NCI-H1694 treated with DMSO at 0.1 percent for 48 hours (cell line): Measurements from ENCODE around the gene CCDC54.
"Not testable (repeated sequence)": the region's sequence is repeated elsewhere in the genome, so short reads cannot be mapped to it uniquely, and the experiment has no call there.

ENCODE experiments used
- DNase-seq: peaks from one replicate; lab custom pipeline; 2025; lab: John Stamatoyannopoulos, UW

The CCDC54 gene

DNA sequence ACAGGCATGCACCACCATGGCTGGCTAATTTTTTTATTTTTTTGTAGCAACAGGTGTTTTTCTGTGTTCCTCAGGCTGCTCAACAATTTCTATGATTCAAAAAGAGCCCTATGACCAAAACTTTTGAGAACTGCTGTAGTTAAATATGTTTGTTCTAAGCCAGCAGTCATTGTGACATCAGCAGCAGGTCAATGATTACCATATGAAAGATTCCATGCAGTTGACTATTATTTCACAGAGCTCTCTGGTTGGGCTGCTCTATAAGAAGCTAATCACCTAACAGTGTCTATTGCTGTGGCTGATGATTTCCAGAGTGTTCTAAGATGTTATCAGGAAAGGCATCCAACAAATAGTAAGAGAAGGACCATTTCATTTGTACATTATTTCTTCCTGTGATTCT is at the start of gene CCDC54:
Gene CCDC54 (plus strand): TSS at position 289 of the 400 bp plus-strand sequence. CDS start 149 bp downstream, outside the sequence.
- DNase-seq: no peak

DNA sequence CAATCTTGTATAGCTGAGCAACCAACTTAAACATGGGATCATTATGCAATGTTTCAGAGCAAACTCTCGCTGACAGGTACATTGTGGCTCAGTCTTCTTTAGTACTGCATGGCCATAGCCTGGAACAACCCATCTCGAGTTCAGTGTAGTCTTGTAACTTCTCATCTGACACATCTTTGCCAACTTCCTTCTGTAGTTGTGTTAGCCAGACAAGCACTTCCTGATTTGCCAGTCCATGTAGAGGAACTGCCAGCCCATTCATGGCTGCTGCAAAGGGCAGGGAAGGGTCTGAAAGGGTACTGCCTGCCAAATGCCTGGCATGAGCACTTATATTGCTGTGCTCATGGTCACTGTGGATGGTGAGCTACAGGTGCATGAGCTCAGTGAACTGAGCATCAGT is 49.2 kb upstream of the CCDC54 start:
- DNase-seq: no peak

DNA sequence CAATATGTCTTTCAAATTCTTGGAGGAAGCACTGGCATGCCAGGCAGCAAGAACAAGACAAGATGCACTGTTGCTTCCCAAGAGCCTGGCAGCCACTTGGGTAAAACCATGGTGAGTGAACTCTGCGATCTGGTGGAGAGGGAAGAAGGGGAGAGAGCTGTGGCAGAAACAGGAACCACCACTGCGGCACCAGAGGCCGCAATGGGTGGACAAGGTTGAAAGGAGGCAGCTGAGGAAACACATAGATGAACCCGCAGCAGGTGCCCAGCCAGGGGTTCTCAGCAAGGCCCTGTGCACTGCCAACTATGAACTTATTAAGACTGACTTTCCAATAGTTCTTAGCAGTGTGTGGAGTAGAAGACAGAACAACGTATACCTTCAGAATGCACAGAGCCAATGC is 48.2 kb upstream of the CCDC54 start:
- DNase-seq: no peak

DNA sequence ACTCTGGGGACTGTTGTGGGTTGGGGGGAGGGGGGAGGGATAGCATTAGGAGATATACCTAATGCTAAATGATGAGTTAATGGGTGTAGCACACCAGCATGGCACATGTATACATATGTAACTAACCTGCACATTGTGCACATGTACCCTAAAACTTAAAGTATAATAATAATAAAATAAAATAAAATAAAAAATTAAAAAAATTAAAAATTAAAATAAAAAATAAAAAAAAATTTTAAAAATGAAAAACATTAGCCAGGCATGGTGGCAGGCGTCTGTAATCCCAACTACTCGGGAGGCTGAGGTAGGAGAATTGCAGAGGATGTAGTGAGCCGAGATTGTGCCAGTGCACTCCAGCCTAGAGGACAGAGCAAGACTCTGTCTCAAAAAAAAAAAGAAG is 37.5 kb upstream of the CCDC54 start:
- not testable (repeated sequence) for DNase-seq

DNA sequence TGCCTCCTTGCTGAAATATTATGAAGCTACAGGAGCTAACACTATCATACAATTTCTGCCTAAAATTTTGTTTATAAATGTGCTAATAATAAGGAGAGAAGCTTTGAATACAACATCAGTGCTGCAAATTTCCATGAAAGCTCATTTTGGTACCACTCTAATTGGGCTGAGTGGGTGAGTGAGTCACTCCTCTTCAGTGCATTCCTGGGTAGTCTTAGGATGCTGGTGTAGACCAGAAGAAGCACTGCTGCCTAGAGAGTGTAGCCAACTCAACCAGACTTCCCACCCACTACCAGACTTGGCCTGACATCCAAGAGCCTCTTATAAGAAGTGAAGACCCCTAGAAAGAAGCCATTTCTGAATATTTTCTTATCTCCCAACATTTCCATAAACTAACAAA is 32.5 kb upstream of the CCDC54 start:
- no peak for DNase-seq

DNA sequence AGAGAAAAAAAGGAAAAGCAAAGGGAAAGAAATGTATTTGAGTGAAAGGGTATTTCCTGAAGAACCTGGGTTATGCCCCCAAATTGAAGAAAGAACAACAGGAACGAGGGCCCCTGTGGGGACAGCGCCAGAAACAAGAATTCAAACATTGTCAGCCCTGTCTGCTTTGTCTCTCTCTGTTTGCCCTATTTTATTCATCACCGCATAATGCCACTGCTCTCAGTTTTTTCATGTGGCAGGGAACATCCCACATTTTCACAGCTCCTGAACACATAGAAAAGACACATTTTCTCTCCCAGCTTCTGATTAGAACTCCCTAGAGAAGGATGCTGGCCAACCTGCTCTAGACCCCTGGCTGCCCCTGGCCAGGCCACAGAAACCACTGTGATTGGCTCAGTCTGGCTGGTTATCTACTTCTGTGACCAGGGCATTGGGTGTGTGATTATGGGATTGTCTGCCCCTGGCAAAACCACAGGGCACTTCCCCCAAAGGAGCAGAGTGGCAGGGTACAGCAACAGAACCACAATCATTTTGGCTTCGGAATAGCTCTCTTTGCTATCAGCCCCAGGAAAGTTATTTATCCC is 31.3 kb upstream of the CCDC54 start:
- no peak for DNase-seq

DNA sequence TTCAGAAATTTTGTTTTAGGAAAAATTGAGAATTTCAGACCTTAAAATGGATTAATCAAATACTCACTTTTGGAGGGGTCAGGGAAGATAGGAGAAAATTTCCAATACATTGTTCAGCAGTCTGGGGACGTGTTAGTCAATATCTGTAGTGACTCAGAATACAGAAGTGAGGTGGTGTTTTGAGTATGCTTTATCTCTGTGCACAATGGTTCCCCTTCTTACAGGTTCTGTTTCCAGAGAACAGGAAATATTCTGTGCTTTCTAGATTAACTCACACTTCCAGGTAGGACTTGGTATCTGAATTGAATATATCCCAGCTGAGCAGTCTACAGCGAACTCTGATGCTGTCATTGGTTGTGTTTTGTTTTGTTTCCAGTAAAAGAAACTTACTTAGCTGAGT is 30.7 kb upstream of the CCDC54 start:
- DNase-seq: no peak

DNA sequence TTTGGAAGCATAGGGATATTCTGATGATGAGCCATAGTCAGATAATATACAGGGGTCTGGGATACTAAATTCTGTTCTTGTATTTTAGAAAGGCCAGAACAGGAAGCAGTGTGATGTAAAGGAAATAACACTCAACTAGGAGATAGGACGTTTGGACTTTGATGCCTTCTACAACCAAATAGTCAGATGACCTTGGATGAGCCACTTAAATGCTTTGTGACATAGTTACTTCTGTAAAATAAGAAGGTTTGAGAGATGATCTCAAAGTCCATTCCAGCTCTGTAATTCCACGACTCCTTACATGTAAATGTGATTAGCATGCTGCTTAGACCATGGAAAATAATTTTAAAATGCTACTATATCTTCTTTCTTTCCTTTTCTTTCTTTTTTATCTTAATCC is 29.5 kb upstream of the CCDC54 start:
- no peak for DNase-seq

DNA sequence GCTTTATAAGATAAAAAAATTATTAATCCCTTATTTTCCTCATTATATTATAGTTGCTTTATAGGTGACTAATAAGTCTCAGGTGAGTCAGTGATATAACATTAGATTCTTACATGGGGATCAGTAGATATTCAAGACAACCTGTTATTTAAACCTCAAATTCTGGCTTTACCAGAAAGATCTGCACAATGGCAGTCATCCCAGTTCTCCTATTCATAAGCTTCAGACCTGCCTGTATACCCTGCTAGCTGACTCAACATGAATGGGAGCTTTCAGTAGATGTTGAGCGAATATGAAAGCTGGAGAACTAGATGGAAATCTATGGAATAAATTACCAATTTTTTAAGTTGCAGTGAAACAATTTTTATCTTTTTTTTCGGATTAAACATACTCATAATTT is 20.5 kb upstream of the CCDC54 start:
- no peak for DNase-seq

DNA sequence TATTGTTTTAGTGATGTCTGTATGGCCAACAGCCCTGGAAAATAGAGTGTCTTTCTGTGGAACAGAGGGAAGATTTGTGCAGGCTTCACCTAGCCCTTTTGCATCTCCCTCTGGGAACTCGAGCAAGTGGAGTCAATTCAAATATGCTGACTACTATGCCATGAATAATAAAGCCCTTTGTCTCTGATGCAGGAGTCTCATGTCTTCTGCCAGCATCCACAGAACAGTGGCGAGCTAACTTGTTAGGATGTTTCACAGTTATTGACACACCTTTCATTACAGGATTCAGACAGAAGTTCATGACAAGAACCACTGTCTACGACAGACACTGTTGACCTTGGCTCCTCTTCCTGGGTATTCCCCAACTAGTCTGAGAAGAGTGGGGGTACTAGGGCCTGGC is 15.6 kb upstream of the CCDC54 start:
- no peak for DNase-seq

DNA sequence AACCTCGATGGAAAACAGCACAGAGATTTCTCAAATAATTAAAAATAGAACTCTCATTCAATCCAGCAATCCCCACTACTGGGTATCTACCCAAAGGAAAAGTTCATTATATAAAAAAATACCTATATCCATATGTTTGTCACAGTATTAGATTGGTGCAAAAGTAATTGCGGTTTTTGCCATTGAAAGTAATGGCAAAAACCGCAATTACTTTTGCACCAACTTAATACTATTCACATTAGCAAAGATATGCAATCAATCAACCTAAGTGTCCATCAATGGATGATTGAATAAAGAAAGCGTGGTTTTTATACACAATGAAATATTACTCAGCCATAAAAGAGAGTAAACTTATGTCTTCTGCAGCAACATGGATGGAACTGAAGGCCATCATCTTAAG is 12.2 kb upstream of the CCDC54 start:
- no peak for DNase-seq

DNA sequence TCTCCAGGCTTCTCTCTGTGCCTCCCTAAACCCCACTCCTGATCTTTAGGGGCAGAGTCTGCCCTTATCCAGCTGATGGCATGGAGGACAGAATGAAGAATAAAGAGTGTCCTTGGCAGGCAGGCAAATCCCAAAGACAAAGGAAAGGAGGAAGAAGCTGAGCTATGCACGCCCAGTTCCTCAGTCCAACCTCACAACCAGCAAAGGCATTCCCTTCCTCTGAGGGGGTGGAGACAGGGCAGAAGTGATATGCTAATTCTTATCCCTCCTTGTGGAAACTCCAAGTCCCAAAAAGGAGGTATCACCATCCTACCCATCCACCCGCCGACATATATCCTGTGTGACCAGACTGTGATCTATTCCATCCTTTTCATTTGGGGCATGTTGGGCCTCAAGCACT is 10.5 kb upstream of the CCDC54 start:
- DNase-seq: no peak

DNA sequence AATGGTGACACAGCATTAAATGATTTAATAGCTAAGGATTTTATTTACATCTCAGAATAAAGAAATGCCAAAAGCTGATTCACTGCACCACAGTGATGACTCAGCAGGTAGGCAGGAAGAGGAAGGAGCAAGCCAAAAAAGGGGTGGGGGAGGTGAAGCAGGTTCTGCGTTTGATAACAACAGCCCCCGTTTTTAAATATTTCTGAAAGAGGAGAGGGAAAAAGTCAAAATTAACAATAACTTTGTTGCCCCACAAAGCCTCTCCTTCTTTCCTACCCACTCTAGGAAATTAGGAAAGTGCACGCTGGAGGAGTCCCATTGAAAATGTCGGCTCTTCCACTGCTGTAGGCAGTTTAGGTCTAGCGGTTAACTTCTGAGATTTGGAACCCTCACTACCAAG is 9.9 kb upstream of the CCDC54 start:
- DNase-seq: no peak

DNA sequence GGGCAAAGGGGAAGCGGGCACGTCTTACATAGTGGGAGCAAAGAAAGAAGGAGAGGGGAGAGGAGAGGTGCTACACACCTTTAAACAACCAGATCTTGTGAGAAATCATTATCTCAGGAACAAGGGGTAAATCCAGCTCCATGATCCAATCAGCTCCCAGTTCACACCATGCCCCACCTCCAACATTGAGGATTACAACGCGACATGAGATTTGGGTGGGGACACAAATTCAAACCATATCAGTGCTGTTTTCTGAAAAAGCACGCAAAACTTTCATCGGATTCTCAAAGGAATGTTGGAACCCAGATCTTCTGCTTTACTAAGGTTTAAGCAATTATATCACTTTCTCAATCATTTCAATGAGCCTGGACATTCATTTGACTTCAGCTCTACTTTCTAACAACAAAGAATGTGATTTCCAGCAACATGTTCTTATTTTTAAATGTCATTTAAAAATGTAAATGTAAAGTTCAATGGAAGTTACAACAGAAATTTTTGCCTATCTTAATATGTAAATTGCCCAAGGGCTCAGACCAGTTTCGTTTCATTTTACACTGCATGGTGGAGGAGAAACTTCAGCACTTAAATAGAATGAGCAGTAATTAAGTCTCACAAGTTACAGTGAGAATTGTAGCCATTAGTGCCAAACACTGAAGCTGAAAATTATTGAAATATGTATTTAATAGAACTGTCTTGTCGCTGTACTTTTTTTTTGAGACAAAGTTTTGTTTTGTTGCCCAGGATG is 8.4 kb upstream of the CCDC54 start:
- no peak for DNase-seq

DNA sequence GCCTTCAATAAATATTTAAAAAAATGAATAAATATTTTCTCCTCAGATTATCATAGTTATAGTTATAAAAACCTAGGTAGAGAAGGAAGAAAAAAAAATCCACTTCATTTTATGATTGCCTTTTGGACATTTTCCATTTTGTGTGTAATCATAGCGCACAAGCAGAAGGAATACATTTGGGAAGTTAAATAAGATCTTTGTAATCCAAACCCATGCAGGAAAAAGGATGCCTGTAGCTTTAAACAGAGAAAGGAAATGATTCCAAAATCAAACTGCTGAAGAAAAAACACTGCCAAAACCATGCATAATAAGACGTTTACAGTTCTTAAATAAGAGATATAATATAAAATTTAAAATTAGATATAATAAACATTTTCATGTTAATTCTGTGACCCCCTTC is 7.4 kb upstream of the CCDC54 start:
- DNase-seq: no peak

DNA sequence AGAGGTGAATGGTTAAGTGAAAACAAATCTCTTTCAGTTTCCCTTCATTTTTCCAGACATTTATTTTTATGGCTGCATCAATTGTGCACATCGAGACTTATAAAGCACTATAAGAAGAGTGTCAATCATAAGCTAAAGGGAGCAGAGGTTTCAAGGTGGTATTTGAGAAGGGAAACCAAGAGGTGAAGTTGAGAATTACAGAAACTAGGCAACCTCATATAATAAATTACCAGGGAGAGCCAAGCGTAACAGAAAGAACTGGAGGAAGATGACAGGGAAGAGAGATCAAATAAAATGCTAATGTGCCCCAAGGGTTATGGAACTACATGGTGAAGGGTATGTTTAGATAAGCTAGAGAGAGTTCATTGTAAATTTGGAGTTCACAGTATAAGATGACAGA is 6.3 kb upstream of the CCDC54 start:
- no peak for DNase-seq

DNA sequence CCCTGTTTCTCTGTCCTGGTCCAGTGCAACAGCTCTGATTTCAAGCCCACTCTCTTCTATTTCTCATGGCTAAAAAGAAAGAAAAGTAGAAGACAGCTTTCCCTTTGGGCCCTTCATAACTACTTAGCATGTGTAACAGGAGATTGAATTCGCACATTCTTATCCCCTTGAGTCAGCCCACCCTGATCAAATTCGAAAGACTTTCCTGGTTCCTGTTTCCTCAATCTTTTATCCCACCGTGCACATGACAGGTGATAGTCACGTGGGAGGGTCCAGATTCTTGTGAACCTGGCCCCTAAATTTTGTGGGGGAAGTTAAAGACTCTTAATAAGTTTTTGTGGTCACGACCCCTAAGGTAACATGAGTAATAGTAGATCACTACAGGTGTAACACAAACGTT is 4.7 kb upstream of the CCDC54 start:
- no peak for DNase-seq

DNA sequence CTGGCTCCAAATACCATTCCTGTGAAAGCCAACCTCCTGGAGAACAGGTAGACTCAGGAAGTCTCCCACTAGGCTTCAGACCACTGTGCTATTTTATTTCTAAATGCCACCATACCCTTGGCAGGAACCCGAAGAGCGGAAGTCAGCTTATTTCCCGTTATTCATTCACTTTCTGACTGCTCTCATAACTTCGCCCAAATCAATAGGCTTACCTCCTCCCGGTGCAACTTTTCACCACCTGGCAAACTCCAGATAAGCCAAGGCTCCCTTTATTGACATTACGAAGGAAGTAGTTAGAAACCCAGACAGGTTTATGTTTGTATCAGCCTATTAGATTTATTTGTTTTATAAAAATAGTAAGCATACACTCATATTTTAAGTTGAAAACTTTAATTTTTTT is 3.3 kb upstream of the CCDC54 start:
- no peak for DNase-seq

DNA sequence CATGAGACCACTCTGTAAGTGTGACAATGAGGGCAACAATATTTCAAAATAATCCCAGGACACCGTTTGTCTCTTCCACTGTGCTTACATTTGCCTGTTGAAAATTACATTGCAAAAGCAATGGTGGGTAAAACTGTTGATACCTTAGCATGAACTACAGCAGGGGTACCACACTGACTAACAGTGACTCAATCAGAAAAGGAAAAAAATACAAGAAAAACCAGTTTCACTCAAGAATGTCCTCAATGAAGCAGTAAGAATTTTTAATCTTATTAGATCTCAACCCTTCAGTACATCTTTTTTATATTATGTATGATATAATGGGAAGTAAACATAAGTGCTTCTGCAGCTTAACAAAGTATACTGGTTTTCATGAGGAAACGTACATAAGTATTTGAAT is 1.6 kb upstream of the CCDC54 start:
- no peak for DNase-seq

DNA sequence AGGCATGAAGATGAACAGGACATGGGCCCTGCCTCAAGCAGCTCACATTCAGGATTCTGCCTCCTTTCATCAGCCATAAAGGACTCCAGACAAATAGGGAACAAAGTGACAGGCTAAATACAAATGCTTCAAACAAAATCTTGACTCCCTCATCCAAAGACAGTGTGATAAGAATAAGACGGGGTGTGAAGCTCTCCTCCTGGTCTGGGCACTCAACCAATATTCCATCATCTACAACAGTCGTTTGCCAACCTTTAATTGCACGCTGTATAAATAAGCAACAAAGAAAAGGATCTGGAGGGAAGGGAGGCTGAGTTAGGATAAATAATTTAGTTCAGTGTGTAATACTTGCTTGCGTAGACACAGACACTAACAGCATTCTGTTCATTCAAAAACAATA is 5.4 kb downstream of the CCDC54 start:
- no peak for DNase-seq

DNA sequence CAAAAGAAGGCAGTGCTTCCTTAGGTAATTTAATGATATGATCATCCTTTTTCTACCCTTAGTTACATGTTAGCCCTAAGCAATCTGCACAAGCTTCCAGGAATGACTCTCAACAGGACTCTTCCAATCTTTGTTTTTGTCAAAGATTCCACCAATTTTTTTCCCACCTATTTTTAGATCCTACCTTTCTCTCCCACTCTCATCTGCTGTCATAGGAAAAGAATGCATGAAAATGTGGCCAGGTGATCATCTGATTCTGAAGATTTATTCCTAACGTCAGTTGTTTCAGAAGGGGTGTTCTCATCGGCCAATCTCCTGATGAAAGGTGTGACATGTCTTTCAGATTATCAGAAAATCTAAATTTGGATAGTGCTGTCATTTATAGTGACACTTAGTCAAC is 7.2 kb downstream of the CCDC54 start:
- no peak for DNase-seq

DNA sequence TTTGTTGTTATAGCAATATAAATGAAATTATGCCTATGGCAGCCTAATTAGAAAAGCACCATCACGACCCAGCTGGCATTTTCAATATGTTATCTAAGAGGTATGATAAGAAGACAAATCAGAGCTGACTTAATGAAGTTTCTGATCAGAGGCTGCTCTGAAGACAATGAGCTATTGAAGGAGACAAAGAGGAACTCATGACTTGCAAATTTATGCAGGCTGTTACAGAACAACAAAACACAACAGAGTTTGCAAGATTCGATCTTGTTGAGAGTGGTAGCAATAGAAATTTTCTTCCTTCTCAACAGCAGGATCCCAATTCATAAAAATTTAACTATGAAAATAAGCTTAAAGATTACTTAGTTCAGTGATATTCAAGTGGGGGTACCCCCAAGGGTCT is 7.7 kb downstream of the CCDC54 start:
- peak; percentile 14 for DNase-seq

DNA sequence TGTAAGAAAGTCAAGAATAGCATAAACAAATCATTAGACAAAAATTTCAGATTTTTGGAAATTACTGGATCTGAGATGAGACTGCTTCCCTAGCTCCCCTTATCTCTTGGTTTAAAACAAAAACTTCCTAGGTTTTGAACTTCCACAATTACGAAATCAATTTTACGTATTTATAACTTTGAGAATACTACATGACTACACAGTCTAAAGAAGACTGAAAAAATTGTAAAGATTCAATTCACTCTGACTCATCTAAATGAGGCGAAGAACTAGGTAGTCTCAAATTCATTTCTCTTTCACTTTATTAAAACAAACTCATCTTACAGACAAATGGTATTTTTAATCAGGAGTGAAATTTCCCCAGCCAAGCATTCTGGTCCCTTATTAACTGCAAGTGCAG is 10.3 kb downstream of the CCDC54 start:
- no peak for DNase-seq

DNA sequence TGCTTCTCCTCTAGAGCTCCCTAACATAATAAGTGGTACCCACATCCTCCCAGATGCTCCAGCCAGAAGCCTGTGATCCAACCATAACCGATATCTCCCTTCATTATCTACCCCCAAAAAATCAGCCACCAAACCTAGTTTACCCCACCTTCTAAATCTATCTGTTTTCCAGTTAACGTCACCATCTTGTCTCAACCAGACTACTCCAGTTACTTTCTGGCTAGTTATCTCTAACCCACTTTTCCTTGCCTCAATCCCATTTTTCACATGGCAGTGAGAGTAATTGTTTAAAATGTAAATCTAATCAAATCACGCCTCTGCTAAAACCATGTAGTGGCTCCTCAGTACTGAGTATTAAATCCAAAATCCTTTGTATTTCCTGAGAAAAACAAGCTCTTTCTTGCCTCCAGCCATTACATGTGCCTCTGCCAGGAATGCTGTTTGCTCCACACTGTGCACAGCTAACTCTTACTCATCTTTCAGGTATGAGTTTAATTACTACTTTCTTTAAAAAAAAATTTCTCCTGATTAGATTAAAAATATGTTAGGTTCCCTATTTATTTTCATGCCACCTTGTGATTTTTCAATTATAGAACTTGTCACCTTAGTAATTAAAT is 15.4 kb downstream of the CCDC54 start:
- DNase-seq: no peak
